ENCODE results near the gene STIL.
"Not testable (repeated sequence)": the region's sequence is repeated elsewhere in the genome, so short reads cannot be mapped to it uniquely, and the experiment has no call there.

STIL gene

GRCh38 chr1:47212636-47213229, 101.2 kb downstream of the STIL start:
- no peak overlapping the region for H3K9ac ChIP-seq (ENCODE audit: low read length)
- no peak overlapping the region for H3K4me3 ChIP-seq (ENCODE audit: low read length)

GRCh38 chr1:47211796-47212269, 102.1 kb downstream of the STIL start:
- H3K27me3 ChIP-seq (ENCODE audit: control insufficient read depth, insufficient read depth, low read length) = peaks cover 16% of the 10 kb centered on the region
- H3K4me3 ChIP-seq (ENCODE audit: low read length) = no peak overlapping the region
- H3K9me3 ChIP-seq (ENCODE audit: control insufficient read depth, low read length) = no peaks in the 10 kb centered on the region
- H3K9ac ChIP-seq (ENCODE audit: low read length) = no peak overlapping the region
- no peaks in the 10 kb centered on the region for H3K4me1 ChIP-seq (ENCODE audit: control insufficient read depth, insufficient read depth, low read length)
- no peaks in the 10 kb centered on the region for H3K36me3 ChIP-seq (ENCODE audit: control insufficient read depth, insufficient read depth, low read length)

More at GRCh38 chr1:47212636-47213229, 101.2 kb downstream of the STIL start:
- H3K9me3 ChIP-seq (ENCODE audit: control insufficient read depth, low read length) = no peaks in the 10 kb centered on the region
- no peaks in the 10 kb centered on the region for H3K36me3 ChIP-seq (ENCODE audit: control insufficient read depth, insufficient read depth, low read length)
- peaks cover 16% of the 10 kb centered on the region for H3K27me3 ChIP-seq (ENCODE audit: control insufficient read depth, insufficient read depth, low read length)
- H3K4me1 ChIP-seq (ENCODE audit: control insufficient read depth, insufficient read depth, low read length) = no peaks in the 10 kb centered on the region

GRCh38 chr1:47210666-47211065, 103.3 kb downstream of the STIL start:
- Histone ChIP-seq H3K9me3 (ENCODE audit: control insufficient read depth, low read length) (no peaks in the 10 kb centered on the region), H3K4me3 (ENCODE audit: low read length) (no peak overlapping the region), H3K36me3 (ENCODE audit: control insufficient read depth, insufficient read depth, low read length) (no peaks in the 10 kb centered on the region), H3K4me1 (ENCODE audit: control insufficient read depth, insufficient read depth, low read length) (no peaks in the 10 kb centered on the region), H3K9ac (ENCODE audit: low read length) (no peak overlapping the region), H3K27me3 (ENCODE audit: control insufficient read depth, insufficient read depth, low read length) (peaks cover 16% of the 10 kb centered on the region)

- H3K4me3 ChIP-seq (ENCODE audit: low read length) = no peak overlapping the region
- H3K9ac ChIP-seq (ENCODE audit: low read length) = no peak overlapping the region
- H3K27me3 ChIP-seq (ENCODE audit: control insufficient read depth, insufficient read depth, low read length) = peaks cover 16% of the 10 kb centered on the region
- no peaks in the 10 kb centered on the region for H3K4me1 ChIP-seq (ENCODE audit: control insufficient read depth, insufficient read depth, low read length)
- H3K36me3 ChIP-seq (ENCODE audit: control insufficient read depth, insufficient read depth, low read length) = no peaks in the 10 kb centered on the region
- no peaks in the 10 kb centered on the region for H3K9me3 ChIP-seq (ENCODE audit: control insufficient read depth, low read length)
These were observed 104.1 kb downstream of the STIL start for GRCh38 chr1:47209725-47210325.

- no peak overlapping the region for H3K4me3 ChIP-seq (ENCODE audit: low read length)
- H3K36me3 ChIP-seq (ENCODE audit: control insufficient read depth, insufficient read depth, low read length) = no peaks in the 10 kb centered on the region
- H3K9ac ChIP-seq (ENCODE audit: low read length) = no peak overlapping the region
- no peaks in the 10 kb centered on the region for H3K9me3 ChIP-seq (ENCODE audit: control insufficient read depth, low read length)
- H3K27me3 ChIP-seq (ENCODE audit: control insufficient read depth, insufficient read depth, low read length) = peaks cover 18% of the 10 kb centered on the region
- no peaks in the 10 kb centered on the region for H3K4me1 ChIP-seq (ENCODE audit: control insufficient read depth, insufficient read depth, low read length)
These were observed 104.9 kb downstream of the STIL start for GRCh38 chr1:47209091-47209490.

GRCh38 chr1:47208374-47208850, 105.5 kb downstream of the STIL start:
- H3K36me3 ChIP-seq (ENCODE audit: control insufficient read depth, insufficient read depth, low read length) = no peaks in the 10 kb centered on the region
- peaks cover 20% of the 10 kb centered on the region for H3K27me3 ChIP-seq (ENCODE audit: control insufficient read depth, insufficient read depth, low read length)
- no peak overlapping the region for H3K4me3 ChIP-seq (ENCODE audit: low read length)
- H3K4me1 ChIP-seq (ENCODE audit: control insufficient read depth, insufficient read depth, low read length) = no peaks in the 10 kb centered on the region
- no peak overlapping the region for H3K9ac ChIP-seq (ENCODE audit: low read length)
- H3K9me3 ChIP-seq (ENCODE audit: control insufficient read depth, low read length) = no peaks in the 10 kb centered on the region

DNA sequence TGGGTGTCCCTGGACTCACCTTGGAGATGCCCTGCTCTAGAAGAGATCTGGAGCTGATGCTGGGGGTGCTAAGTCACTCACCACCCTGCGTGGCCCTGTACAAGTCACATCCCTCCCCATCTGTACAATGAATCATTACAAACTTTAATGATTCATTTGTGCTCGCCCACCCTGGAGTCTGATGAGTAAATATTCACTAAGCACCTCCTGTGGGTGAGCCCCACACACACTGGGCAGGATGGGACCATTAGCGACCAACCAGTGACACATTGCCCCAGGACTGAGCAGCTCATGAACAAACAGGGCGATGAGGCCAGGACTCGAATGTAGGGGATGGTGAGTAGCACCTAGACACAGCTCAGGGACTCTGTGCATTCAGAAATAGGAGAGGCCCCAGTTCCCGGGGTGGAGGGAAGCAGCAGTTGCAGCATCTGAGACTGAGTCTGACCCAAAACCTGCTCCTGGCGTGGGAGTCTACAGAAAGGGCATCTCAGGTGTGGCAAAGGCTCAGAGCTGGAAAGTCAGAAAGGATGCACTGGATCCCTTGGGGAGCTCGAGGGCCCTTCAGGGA, 106.1 kb downstream of the STIL start:
- H3K9ac ChIP-seq (ENCODE audit: low read length) = no peak overlapping the region
- H3K4me3 ChIP-seq (ENCODE audit: low read length) = no peak overlapping the region
- H3K9me3 ChIP-seq (ENCODE audit: control insufficient read depth, low read length) = no peaks in the 10 kb centered on the region
- H3K4me1 ChIP-seq (ENCODE audit: control insufficient read depth, insufficient read depth, low read length) = no peaks in the 10 kb centered on the region
- H3K36me3 ChIP-seq (ENCODE audit: control insufficient read depth, insufficient read depth, low read length) = no peaks in the 10 kb centered on the region
- H3K27me3 ChIP-seq (ENCODE audit: control insufficient read depth, insufficient read depth, low read length) = peaks cover 20% of the 10 kb centered on the region

- H3K9ac ChIP-seq (ENCODE audit: low read length) = no peak overlapping the region
- no peak overlapping the region for H3K4me3 ChIP-seq (ENCODE audit: low read length)
- no peaks in the 10 kb centered on the region for H3K9me3 ChIP-seq (ENCODE audit: control insufficient read depth, low read length)
- no peaks in the 10 kb centered on the region for H3K4me1 ChIP-seq (ENCODE audit: control insufficient read depth, insufficient read depth, low read length)
- peaks cover 20% of the 10 kb centered on the region for H3K27me3 ChIP-seq (ENCODE audit: control insufficient read depth, insufficient read depth, low read length)
- H3K36me3 ChIP-seq (ENCODE audit: control insufficient read depth, insufficient read depth, low read length) = no peaks in the 10 kb centered on the region
These were observed 108.0 kb downstream of the STIL start for GRCh38 chr1:47205918-47206317.

- not testable (repeated sequence) for H3K36me3 ChIP-seq (ENCODE audit: control insufficient read depth, insufficient read depth, low read length); H3K4me1 ChIP-seq (ENCODE audit: control insufficient read depth, insufficient read depth, low read length); H3K9me3 ChIP-seq (ENCODE audit: control insufficient read depth, low read length); H3K9ac ChIP-seq (ENCODE audit: low read length); H3K4me3 ChIP-seq (ENCODE audit: low read length)
- H3K27me3 ChIP-seq (ENCODE audit: control insufficient read depth, insufficient read depth, low read length) = peaks cover 14% of the 10 kb centered on the region
These were observed 110.4 kb downstream of the STIL start for GRCh38 chr1:47203504-47203903.

DNA sequence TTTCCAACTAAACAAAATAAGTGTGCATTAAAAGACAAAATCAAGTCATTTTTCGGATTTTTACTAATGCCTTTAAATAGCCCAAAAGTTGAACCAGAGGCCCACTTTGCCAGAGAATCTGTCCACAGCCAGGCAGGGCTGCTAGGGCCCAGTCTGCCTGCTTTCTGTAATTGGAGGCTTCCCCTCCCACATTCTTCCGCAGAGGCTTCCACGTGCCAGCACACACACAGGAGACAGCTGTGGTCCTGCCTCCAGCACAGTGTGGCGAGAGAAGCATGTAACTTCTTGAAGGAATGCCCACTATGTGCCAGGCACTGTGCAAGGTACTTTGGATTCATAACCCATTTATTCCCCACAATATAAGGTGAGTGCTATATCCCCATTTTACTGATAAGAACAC, 112.8 kb downstream of the STIL start:
- H3K36me3 ChIP-seq (ENCODE audit: control insufficient read depth, insufficient read depth, low read length) = no peaks in the 10 kb centered on the region
- H3K27me3 ChIP-seq (ENCODE audit: control insufficient read depth, insufficient read depth, low read length) = peaks cover 14% of the 10 kb centered on the region
- H3K4me1 ChIP-seq (ENCODE audit: control insufficient read depth, insufficient read depth, low read length) = no peaks in the 10 kb centered on the region
- no peak overlapping the region for H3K9ac ChIP-seq (ENCODE audit: low read length)
- H3K4me3 ChIP-seq (ENCODE audit: low read length) = no peak overlapping the region
- H3K9me3 ChIP-seq (ENCODE audit: control insufficient read depth, low read length) = no peaks in the 10 kb centered on the region
